Vagina (tissue), 2 donors: Measurements from ENCODE around the gene PLPP2. TPM values are rescaled to one million over a fixed set of nuclear protein-coding genes. Genes with fewer than 3 reads are reported as not detected.
A peak's percentile ranks its signal among the peaks of the same experiment; 100 is the strongest.

Source experiments
- DNase-seq, 2 donors: peaks; one replicate each; pipeline ENCODE4 v3.0.0-alpha.2; 2017; ENCODE audit errors: extremely low spot score in 2 of 2
- H3K27ac ChIP-seq: fragments of 200-600 bp; sonication (generic); one replicate; pipeline ENCODE4 v1.5.1; 2019
- H3K27me3 ChIP-seq: fragments of 200-600 bp; sonication (generic); one replicate; pipeline ENCODE4 v1.5.1; 2019
- H3K36me3 ChIP-seq, 2 donors: fragments of 200-600 bp; sonication (generic); one replicate each; pipeline ENCODE4 v1.5.1; 2017 to 2019
- H3K4me1 ChIP-seq: fragments of 200-600 bp; sonication (generic); one replicate; pipeline ENCODE4 v1.5.1; 2019
- H3K4me3 ChIP-seq, 2 donors: fragments of 200-600 bp; sonication (generic); 1 replicate in 1 of 2; 2 replicates in 1 of 2; pipeline ENCODE4 v1.5.1; 2016 to 2019
- H3K9me3 ChIP-seq: fragments of 200-600 bp; sonication (generic); one replicate; pipeline ENCODE4 v1.5.1; 2019
- CTCF ChIP-seq, 3 experiments: fragments of 450-650 bp in 2 of 3; fragments of 200-600 bp in 1 of 3; sonication (generic) in 1 of 3; IDR thresholded peaks; one replicate each; pipeline ENCODE4 v1.5.1; 2017 to 2019; ENCODE audit warnings: antibody characterized with exemption in 3 of 3, mild to moderate bottlenecking in 2 of 3, moderate library complexity in 2 of 3
- POLR2A ChIP-seq, 2 donors: fragments of 450-650 bp; IDR thresholded peaks; one replicate each; pipeline ENCODE4 v1.6.1; 2017; ENCODE audit warnings: antibody characterized with exemption in 2 of 2, mild to moderate bottlenecking in 2 of 2, moderate library complexity in 2 of 2
- POLR2AphosphoS5 ChIP-seq, 2 donors: sonication (generic); formaldehyde crosslinking; IDR thresholded peaks; one replicate each; pipeline ENCODE4 v1.9.0; 2017; ENCODE audit warnings: antibody characterized with exemption in 2 of 2, mild to moderate bottlenecking in 2 of 2, low read depth in 1 of 2; ENCODE audit not compliant: insufficient read depth in 1 of 2
- intact Hi-C: fragments of 100-400 bp; cut with DNase I; formaldehyde crosslinking; loops from one replicate; pipeline ENCODE4 v1.15.1; 2023
- total RNA-seq: library from RNA; depleted of rRNA; stranded (reverse); fragments of >200 nt; gene quantifications from one replicate; pipeline ENCODE4 v1.2.3, GENCODE V29; 2016

The PLPP2 gene
- total RNA-seq, 1 donor from 2014 or later, result 49.4 TPM

GRCh38 chr19:313988-314815, 23.0 kb upstream of the PLPP2 start:
- Histone ChIP-seq H3K4me3 (no peak overlapping the region), H3K36me3 (peaks cover 0 to 39% of the 10 kb centered on the region in 2 donors), H3K4me1 (no peaks in the 10 kb centered on the region), H3K27me3 (no peaks in the 10 kb centered on the region), H3K9me3 (no peaks in the 10 kb centered on the region), H3K27ac (no peak overlapping the region)
- no peak for TF ChIP-seq CTCF (IDR thresholded peaks at IDR 0.05)
- TF ChIP-seq POLR2AphosphoS5 (IDR thresholded peaks at IDR 0.05; ENCODE audit: insufficient read depth in 1 of 2, low read depth in 1 of 2), result no peak
- TF ChIP-seq POLR2A (IDR thresholded peaks at IDR 0.05), result no peak
- intact Hi-C loops, result no loop called here
- DNase-seq, result no peak

- DNase-seq, result no peak
- no peak overlapping the region for H3K4me3 ChIP-seq
- intact Hi-C loops, result no loop called here
- TF ChIP-seq POLR2A (IDR thresholded peaks at IDR 0.05) (no peak), CTCF (IDR thresholded peaks at IDR 0.05) (no peak), POLR2AphosphoS5 (IDR thresholded peaks at IDR 0.05; ENCODE audit: insufficient read depth in 1 of 2, low read depth in 1 of 2) (no peak)
- no peaks in the 10 kb centered on the region for H3K9me3 ChIP-seq
- no peak overlapping the region for H3K27ac ChIP-seq
- H3K27me3 ChIP-seq, result no peaks in the 10 kb centered on the region
- H3K4me1 ChIP-seq, result no peaks in the 10 kb centered on the region
- peaks cover 0 to 36% of the 10 kb centered on the region in 2 donors for H3K36me3 ChIP-seq
These were observed 22.2 kb upstream of the PLPP2 start for GRCh38 chr19:313169-313987.

DNA sequence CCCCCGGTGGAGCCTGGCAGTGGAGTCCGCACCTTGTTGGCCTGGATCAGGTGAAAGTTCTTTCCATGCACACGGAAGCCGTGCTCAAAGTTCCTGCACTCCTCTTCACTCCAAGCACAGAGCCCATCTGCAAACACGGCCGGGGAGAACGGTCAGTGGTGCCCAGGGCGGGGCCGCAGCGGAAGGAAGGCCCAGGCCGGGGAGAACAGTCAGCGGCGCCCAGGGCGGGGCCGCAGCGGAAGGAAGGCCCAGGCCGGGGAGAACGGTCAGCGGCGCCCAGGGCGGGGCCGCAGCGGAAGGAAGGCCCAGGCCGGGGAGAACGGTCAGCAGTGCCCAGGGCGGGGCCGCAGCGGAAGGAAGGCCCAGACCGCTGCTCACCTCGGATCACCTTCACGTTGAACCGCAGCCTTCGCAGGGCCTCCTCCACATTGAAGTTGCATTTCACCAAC, 20.6 kb upstream of the PLPP2 start:
- H3K9me3 ChIP-seq, result no peaks in the 10 kb centered on the region
- no peak for DNase-seq
- peak overlapping the region; percentile 27 to 28 for H3K4me3 ChIP-seq
- H3K27me3 ChIP-seq, result no peaks in the 10 kb centered on the region
- H3K27ac ChIP-seq, result no peak overlapping the region
- peaks cover under 1 to 43% of the 10 kb centered on the region in 2 donors for H3K36me3 ChIP-seq
- TF ChIP-seq CTCF (IDR thresholded peaks at IDR 0.05) (no peak), POLR2A (IDR thresholded peaks at IDR 0.05) (no peak), POLR2AphosphoS5 (IDR thresholded peaks at IDR 0.05; ENCODE audit: insufficient read depth in 1 of 2, low read depth in 1 of 2) (no peak)
- intact Hi-C loops, result no loop called here
- no peaks in the 10 kb centered on the region for H3K4me1 ChIP-seq

GRCh38 chr19:310781-311496, 19.7 kb upstream of the PLPP2 start:
- intact Hi-C loops, result no loop called here
- Histone ChIP-seq H3K36me3 (peaks cover 4 to 52% of the 10 kb centered on the region in 2 donors), H3K9me3 (no peaks in the 10 kb centered on the region), H3K27me3 (no peaks in the 10 kb centered on the region), H3K27ac (no peak overlapping the region), H3K4me3 (peak overlapping the region; percentile 27 to 28), H3K4me1 (no peaks in the 10 kb centered on the region)
- TF ChIP-seq POLR2AphosphoS5 (IDR thresholded peaks at IDR 0.05; ENCODE audit: insufficient read depth in 1 of 2, low read depth in 1 of 2) (no peak), CTCF (IDR thresholded peaks at IDR 0.05) (no peak)
- DNase-seq, result no peak
